Prostate gland (tissue), 2 donors: ENCODE data around the gene RBBP8NL. TPM values are rescaled to one million over a fixed set of nuclear protein-coding genes. Genes with fewer than 3 reads are reported as not detected.

ENCODE experiments used
- DNase-seq: peaks from one replicate; pipeline ENCODE4 v3.0.0-alpha.2; 2019; ENCODE audit warnings: low spot score
- H3K27ac ChIP-seq, 2 donors: fragments of 200-600 bp; sonication (generic); 2 replicates each; pipeline ENCODE4 v1.5.1; 2017 to 2019
- H3K27me3 ChIP-seq: fragments of 200-600 bp; sonication (generic); replicated peaks from 2 replicates; pipeline ENCODE4 v1.5.1; 2019; ENCODE audit not compliant: insufficient read depth
- H3K36me3 ChIP-seq, 2 donors: fragments of 200-600 bp; sonication (generic); 1 replicate in 1 of 2; 2 replicates in 1 of 2; pipeline versions ENCODE4 v1.5.1 to v1.8.1; 2017 to 2019
- H3K4me1 ChIP-seq: fragments of 200-600 bp; sonication (generic); replicated peaks from 2 replicates; pipeline ENCODE4 v1.5.1; 2019
- H3K4me3 ChIP-seq, 2 donors: fragments of 200-600 bp; sonication (generic); 2 replicates each; pipeline ENCODE4 v1.5.1; 2017 to 2019
- H3K9me3 ChIP-seq: fragments of 200-600 bp; sonication (generic); 2 replicates; pipeline ENCODE4 v1.5.1; 2017
- POLR2A ChIP-seq: fragments of 450-650 bp; IDR thresholded peaks from one replicate; pipeline ENCODE4 v1.6.1; 2016; ENCODE audit warnings: antibody characterized with exemption, mild to moderate bottlenecking
- POLR2AphosphoS5 ChIP-seq: sonication (generic); formaldehyde crosslinking; IDR thresholded peaks from one replicate; pipeline ENCODE4 v1.6.1; 2017; ENCODE audit warnings: antibody characterized with exemption
- WGBS: methylation state at CpG from one replicate; pipeline ENCODE4 v1.1.5; 2018; 5-methylcytosine and 5-hydroxymethylcytosine counted together
- intact Hi-C: fragments of 100-400 bp; cut with DNase I; formaldehyde crosslinking; loops from one replicate; pipeline ENCODE4 v1.14.2; 2022
- total RNA-seq, 2 donors: library from RNA; depleted of rRNA; stranded (reverse); fragments of >200 nt; gene quantifications; one replicate each; pipeline ENCODE4 v1.1.0, GENCODE V29; 2016
- TF ChIP-seq, protein P1 (sequence below), 4 experiments: fragments of 200-600 bp in 2 of 4; fragments of 450-650 bp in 2 of 4; sonication (generic) in 2 of 4; IDR thresholded peaks; 1 replicate in 3 of 4; 2 replicates in 1 of 4; pipeline ENCODE4 v1.5.1; 2016 to 2019; ENCODE audit warnings: antibody characterized with exemption in 4 of 4, mild to moderate bottlenecking in 2 of 4, moderate library complexity in 2 of 4

RBBP8NL gene
- total RNA-seq, 2 donors from 2014 or later: 4.9 to 10.9 TPM

DNA sequence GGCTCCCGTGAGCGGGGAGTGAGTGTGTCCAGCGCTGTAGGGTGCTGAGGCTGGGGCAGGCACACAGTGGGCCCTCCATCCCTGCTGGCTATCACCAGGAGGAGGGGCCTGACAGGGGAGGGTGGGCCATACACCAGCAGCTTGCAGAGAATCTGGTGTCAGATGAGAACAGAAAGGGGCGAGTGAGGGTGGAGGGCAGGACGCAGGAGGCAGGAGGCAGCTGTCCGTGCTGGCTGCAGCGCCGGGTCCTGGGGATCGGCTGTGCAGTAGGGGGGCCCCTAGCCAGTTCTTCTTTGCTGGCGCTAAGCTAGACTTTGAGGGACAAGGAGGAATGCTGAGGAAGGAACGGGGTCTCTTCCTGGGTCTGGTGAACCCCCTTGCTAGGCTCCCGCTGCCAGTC lies 18.7 kb downstream of the RBBP8NL start:
- no peak for DNase-seq
- H3K36me3 ChIP-seq: no peaks in the 10 kb centered on the region
- no peaks in the 10 kb centered on the region for H3K27me3 ChIP-seq
- H3K27ac ChIP-seq: no peak overlapping the region
- intact Hi-C loops: loop anchor here (5.0 kb wide), 1 partner anchor 209 kb away; no protein-coding TSS in a partner anchor
- H3K4me1 ChIP-seq: peaks cover 23% of the 10 kb centered on the region
- 73% methylated on average over 12 of the region's 12 CpGs for WGBS
- no peaks in the 10 kb centered on the region for H3K9me3 ChIP-seq
- TF ChIP-seq POLR2AphosphoS5: no peak
- TF ChIP-seq, protein P1, sequence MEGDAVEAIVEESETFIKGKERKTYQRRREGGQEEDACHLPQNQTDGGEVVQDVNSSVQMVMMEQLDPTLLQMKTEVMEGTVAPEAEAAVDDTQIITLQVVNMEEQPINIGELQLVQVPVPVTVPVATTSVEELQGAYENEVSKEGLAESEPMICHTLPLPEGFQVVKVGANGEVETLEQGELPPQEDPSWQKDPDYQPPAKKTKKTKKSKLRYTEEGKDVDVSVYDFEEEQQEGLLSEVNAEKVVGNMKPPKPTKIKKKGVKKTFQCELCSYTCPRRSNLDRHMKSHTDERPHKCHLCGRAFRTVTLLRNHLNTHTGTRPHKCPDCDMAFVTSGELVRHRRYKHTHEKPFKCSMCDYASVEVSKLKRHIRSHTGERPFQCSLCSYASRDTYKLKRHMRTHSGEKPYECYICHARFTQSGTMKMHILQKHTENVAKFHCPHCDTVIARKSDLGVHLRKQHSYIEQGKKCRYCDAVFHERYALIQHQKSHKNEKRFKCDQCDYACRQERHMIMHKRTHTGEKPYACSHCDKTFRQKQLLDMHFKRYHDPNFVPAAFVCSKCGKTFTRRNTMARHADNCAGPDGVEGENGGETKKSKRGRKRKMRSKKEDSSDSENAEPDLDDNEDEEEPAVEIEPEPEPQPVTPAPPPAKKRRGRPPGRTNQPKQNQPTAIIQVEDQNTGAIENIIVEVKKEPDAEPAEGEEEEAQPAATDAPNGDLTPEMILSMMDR (IDR thresholded peaks at IDR 0.05): no peak
- TF ChIP-seq POLR2A: no peak
- H3K4me3 ChIP-seq: no peak overlapping the region

DNA sequence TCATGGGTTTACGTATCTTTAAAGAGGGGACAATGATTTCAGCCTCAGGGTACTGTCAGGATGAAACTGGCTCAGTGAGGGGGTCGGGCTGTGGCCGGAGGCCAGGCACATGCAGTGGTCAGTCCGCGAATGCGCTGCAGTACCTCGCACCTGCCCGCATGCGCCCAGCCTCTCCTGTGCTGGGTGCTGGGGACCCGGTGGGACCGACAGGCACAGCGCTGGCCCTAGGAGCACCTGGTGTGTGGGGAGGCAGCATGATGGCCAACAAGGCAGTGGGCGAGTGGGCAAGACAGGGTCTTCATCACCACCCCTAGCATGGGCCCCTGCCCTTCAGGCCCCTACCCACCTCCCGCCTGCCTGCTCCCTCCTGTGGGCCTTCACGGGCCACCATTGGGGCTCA lies 19.3 kb downstream of the RBBP8NL start:
- DNase-seq: no peak
- TF ChIP-seq, protein P1 (IDR thresholded peaks at IDR 0.05): no peak
- no peak for TF ChIP-seq POLR2A
- TF ChIP-seq POLR2AphosphoS5: no peak
- Histone ChIP-seq H3K27me3 (no peaks in the 10 kb centered on the region), H3K9me3 (no peaks in the 10 kb centered on the region), H3K27ac (no peak overlapping the region), H3K36me3 (no peaks in the 10 kb centered on the region), H3K4me3 (no peak overlapping the region), H3K4me1 (peaks cover 23% of the 10 kb centered on the region)
- 92% methylated on average over 15 of the region's 15 CpGs for WGBS
- intact Hi-C loops: loop anchor here (5.0 kb wide), 1 partner anchor 209 kb away; no protein-coding TSS in a partner anchor

DNA sequence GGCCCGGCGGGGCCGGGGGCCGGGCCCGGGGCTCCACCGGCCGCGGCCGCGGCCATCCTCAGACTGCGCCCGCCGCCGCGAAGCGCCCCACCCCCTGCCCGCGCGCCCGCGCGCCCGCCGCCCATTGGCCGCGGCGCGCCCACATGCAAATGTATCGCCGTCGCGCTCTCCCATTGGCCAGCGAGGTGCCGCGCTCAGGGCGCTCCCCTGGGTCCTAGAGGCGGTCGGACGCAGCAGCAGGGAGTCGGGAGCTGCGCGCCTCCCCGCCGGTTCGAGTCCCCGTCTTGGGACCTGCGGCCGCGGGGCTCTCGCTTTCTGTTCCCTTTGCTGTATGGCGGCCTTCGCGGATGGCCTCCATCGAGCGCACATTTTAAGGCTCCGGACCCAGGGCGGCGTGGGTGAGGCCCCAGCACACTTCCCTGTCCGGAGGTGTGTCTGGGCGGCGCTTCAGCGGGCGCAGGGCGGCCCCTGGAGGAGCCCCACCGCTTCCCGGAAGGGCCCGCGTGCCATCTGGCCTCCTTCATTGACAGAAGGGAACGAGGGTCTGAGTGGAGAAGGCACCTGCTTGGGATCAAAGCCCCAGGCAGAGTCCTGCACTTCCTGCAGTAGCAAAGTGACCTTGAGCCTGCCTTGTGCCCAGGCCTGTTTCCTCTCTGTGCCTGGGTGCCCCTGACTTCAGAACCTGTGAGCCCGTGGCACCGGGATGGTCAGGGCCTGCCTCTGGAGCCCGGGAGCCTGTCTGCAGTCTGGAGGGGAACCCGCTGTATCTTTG lies 19.9 kb downstream of the RBBP8NL start, which contains the start of gene CABLES2:
TSS of gene CABLES2 (minus strand) at position 65 of the 772 bp plus-strand sequence. CDS start at position 56, 9 bp downstream.
- H3K9me3 ChIP-seq: no peaks in the 10 kb centered on the region
- no peaks in the 10 kb centered on the region for H3K36me3 ChIP-seq
- peaks cover 23% of the 10 kb centered on the region for H3K4me1 ChIP-seq
- no peaks in the 10 kb centered on the region for H3K27me3 ChIP-seq
- H3K4me3 ChIP-seq: peak within 1 kb of the TSS; percentile 60 to 63
- DNase-seq: peak; percentile 94
- H3K27ac ChIP-seq: peak within 1 kb of the TSS in 1 of 2 donors; percentile 36
- intact Hi-C loops: loop anchor here (5.0 kb wide), 1 partner anchor 210 kb away; no protein-coding TSS in a partner anchor
- WGBS: 17% methylated on average over 17 of the region's 73 CpGs
- TF ChIP-seq POLR2AphosphoS5: peak; percentile 81
- TF ChIP-seq POLR2A: peak; percentile 28
- TF ChIP-seq, protein P1 (IDR thresholded peaks at IDR 0.05): peak in 2 of 4 experiments; percentile 60 to 62

DNA sequence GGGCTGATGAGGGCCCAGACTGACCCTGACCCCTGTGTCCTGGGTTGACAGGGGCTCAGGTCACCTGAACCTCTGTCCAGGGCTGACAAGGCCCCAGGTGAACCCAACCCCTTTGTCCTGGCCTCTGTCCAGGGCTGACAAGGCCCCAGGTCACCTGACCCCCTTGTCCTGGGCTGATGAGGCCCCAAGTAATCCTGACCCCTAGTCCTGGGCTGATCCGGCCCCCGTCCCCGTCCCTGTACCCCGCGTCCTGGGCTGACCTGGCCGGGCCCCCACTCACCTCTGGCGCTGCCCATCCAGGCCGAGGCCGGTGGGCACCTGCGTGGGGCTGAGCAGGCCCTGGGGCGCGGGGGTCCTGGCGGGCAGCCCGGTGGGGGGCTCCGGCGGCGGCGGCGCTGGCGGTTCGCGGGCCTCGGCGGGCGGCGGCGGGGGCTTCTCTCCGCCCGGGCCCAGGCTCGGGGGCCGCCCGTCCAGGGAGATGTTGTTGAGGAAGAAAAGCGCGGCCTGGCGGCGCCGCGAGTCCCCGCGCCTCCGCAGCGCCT lies 20.6 kb downstream of the RBBP8NL start:
- DNase-seq: no peak
- no peaks in the 10 kb centered on the region for H3K27me3 ChIP-seq
- no peaks in the 10 kb centered on the region for H3K9me3 ChIP-seq
- H3K36me3 ChIP-seq: no peaks in the 10 kb centered on the region
- 1% methylated on average over 17 of the region's 42 CpGs for WGBS
- peak overlapping the region in 1 of 2 donors; percentile 36 for H3K27ac ChIP-seq
- peaks cover 23% of the 10 kb centered on the region for H3K4me1 ChIP-seq
- TF ChIP-seq POLR2AphosphoS5: no peak
- TF ChIP-seq POLR2A: no peak
- TF ChIP-seq, protein P1 (IDR thresholded peaks at IDR 0.05): no peak
- intact Hi-C loops: loop anchor here (5.0 kb wide), 1 partner anchor 211 kb away; no protein-coding TSS in a partner anchor
- peak overlapping the region; percentile 60 to 63 for H3K4me3 ChIP-seq
